Measurements from ENCODE around the gene IFIT1B.
"Not testable (repeated sequence)": the region's sequence is repeated elsewhere in the genome, so short reads cannot be mapped to it uniquely, and the experiment has no call there.

IFIT1B gene

DNA sequence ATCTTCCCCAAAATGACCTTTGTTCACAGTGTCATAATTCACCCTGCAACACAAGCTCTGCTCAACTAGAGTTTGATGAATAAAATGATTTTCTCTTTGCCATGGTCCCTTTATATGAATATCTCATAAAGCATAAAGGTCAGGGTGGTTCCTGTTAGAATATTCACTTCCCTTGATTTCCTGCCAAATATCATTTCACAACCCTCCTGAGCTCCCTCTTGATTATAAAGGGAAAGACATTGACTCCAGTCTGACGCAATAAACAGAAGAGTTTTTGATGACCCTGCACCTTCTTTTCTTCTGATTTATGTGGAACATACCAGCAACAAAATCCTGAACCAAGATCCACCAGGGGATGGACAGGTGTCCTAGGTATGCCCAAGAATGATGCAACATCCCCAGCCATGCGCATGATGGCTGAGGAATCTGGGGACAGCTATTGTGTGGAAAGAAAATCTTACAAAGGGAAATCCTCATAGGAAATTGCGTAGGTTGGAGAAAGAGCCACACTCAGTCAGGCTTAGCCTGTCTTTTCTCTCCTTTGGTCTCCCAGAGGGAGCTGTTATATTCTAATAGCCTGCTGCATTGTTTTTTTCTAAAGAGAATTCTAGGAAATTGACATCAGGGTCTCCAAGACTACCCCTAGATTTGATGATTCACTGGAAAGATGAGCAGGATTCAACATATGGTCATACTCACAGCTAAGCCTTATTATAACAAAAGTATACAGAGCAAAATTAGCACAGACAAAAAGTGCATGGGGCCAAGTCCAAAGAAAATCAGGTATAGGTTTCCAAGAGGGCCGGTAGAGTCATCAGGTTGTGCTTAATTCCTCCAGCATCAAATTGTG, 31.2 kb upstream of the IFIT1B start:
- H3K18ac ChIP-seq (ENCODE audit: low read length), result peak overlapping the region; percentile 61
- peak overlapping the region; percentile 27 for H2BK15ac ChIP-seq (replicated peaks; ENCODE audit: low read depth)
- H3K79me1 ChIP-seq (ENCODE audit: low read length), result no peaks in the 10 kb centered on the region
- no peaks in the 10 kb centered on the region for H3K27me3 ChIP-seq (ENCODE audit: insufficient read depth, low read length, poor library complexity)
- H2BK5ac ChIP-seq (ENCODE audit: low read length), result peak overlapping the region; percentile 79
- H4K8ac ChIP-seq (ENCODE audit: low read depth, low read length), result no peak overlapping the region
- no peaks in the 10 kb centered on the region for H3K36me3 ChIP-seq (ENCODE audit: control insufficient read depth, insufficient read depth, low read length)
- H3K23ac ChIP-seq (ENCODE audit: low read length), result no peak overlapping the region
- peaks cover 18% of the 10 kb centered on the region for H3K4me1 ChIP-seq (ENCODE audit: control insufficient read depth, low read depth, low read length)
- no peak overlapping the region for H4K5ac ChIP-seq (ENCODE audit: low read length)
- H3K4me3 ChIP-seq (ENCODE audit: low read length), result no peak overlapping the region
- H2BK120ac ChIP-seq (ENCODE audit: low read depth, low read length), result peak overlapping the region; percentile 74
- peak overlapping the region; percentile 55 for H3K4ac ChIP-seq (ENCODE audit: low read depth, low read length)
- no CpG with 5 or more reads among the region's 4 CpGs for WGBS (ENCODE audit: extremely low coverage, insufficient coverage, low lambda C conversion rate)
- no peak overlapping the region for H3K9ac ChIP-seq (ENCODE audit: low read length)
- peak overlapping the region; percentile 89 for H2AK5ac ChIP-seq (ENCODE audit: low read length)
- no peaks in the 10 kb centered on the region for H3K79me2 ChIP-seq (ENCODE audit: control insufficient read depth, insufficient read depth, low read length)
- H3K4me2 ChIP-seq (ENCODE audit: low read length), result no peak overlapping the region
- DNase-seq, result peak; percentile 71
- H3K56ac ChIP-seq (ENCODE audit: low read length), result peak overlapping the region; percentile 50
- peak overlapping the region; percentile 33 for H3K27ac ChIP-seq (ENCODE audit: low read depth, low read length)

DNA sequence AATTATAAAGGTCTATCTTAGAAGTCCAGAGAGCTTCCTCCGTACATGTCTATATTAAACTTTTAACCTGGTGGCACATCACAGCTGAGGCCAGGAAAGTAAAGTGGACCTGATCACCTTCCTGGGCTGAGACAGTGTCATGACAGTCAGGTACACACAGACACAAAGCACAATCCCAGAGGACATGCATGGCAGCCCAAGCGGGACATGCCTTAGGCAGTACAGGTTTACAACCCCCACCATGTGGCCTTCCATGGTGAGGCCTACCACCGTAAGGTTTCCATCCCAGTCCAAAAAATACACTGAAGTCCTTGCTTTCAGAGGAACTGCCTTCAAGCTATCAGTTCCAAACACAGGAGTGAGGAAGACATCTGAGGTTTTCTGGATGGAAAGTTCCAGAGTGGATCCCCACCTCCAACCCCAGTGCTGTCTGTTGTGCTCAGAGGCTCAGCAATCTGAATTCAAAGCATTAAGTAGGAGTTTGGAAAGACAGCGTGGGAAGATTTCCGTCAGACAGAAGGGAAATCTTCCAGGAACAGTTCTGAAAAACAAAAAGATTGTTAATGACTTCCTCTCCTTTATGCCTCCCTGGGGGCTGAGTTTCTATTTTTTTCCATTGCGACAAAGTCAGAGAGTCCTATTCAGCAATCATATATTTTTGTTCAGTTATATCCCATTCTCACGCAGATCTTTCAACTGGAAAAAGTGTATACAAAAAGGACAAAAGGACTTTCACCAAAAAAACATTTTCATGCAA, 30.0 kb upstream of the IFIT1B start:
- H3K27me3 ChIP-seq (ENCODE audit: insufficient read depth, low read length, poor library complexity), result no peaks in the 10 kb centered on the region
- no peaks in the 10 kb centered on the region for H3K36me3 ChIP-seq (ENCODE audit: control insufficient read depth, insufficient read depth, low read length)
- no peak overlapping the region for H4K5ac ChIP-seq (ENCODE audit: low read length)
- no CpG with 5 or more reads among the region's 7 CpGs for WGBS (ENCODE audit: extremely low coverage, insufficient coverage, low lambda C conversion rate)
- no peak overlapping the region for H3K4me3 ChIP-seq (ENCODE audit: low read length)
- no peak overlapping the region for H3K4me2 ChIP-seq (ENCODE audit: low read length)
- H2BK5ac ChIP-seq (ENCODE audit: low read length), result peak overlapping the region; percentile 88
- H3K9ac ChIP-seq (ENCODE audit: low read length), result no peak overlapping the region
- H2AK5ac ChIP-seq (ENCODE audit: low read length), result peak overlapping the region; percentile 47
- H3K4ac ChIP-seq (ENCODE audit: low read depth, low read length), result peak overlapping the region; percentile 92
- H4K8ac ChIP-seq (ENCODE audit: low read depth, low read length), result no peak overlapping the region
- H3K56ac ChIP-seq (ENCODE audit: low read length), result peak overlapping the region; percentile 72
- H3K4me1 ChIP-seq (ENCODE audit: control insufficient read depth, low read depth, low read length), result peaks cover 18% of the 10 kb centered on the region
- DNase-seq, result no peak
- peak overlapping the region; percentile 52 for H3K27ac ChIP-seq (ENCODE audit: low read depth, low read length)
- H3K79me1 ChIP-seq (ENCODE audit: low read length), result no peaks in the 10 kb centered on the region
- H2BK120ac ChIP-seq (ENCODE audit: low read depth, low read length), result peak overlapping the region; percentile 65
- H3K79me2 ChIP-seq (ENCODE audit: control insufficient read depth, insufficient read depth, low read length), result no peaks in the 10 kb centered on the region
- peak overlapping the region; percentile 23 for H2BK15ac ChIP-seq (replicated peaks; ENCODE audit: low read depth)
- H3K18ac ChIP-seq (ENCODE audit: low read length), result peak overlapping the region; percentile 93
- no peak overlapping the region for H3K23ac ChIP-seq (ENCODE audit: low read length)

DNA sequence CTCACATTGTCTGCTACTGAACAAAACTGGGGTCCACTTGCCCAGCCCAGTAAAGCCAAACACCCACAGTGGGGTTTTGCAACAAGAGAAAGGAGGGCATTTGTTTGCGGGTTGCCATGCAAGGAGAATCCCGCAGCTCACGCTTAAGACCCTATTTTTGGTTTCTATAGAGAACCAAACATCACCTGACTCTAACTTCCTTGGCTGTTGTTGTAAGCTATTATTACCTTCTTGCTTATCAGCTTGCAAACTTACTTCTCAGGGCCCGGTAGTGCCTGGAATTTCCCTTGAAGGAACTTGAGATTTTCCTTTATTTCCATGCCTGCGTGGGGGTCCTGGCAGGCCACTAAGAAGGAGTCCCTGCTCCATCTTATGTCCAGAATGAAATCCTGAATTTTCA, 29.4 kb upstream of the IFIT1B start:
- Histone ChIP-seq H3K4me2 (ENCODE audit: low read length) (no peak overlapping the region), H2AK5ac (ENCODE audit: low read length) (no peak overlapping the region), H2BK5ac (ENCODE audit: low read length) (no peak overlapping the region), H3K9ac (ENCODE audit: low read length) (no peak overlapping the region), H4K5ac (ENCODE audit: low read length) (no peak overlapping the region), H3K27me3 (ENCODE audit: insufficient read depth, low read length, poor library complexity) (no peaks in the 10 kb centered on the region), H3K27ac (ENCODE audit: low read depth, low read length) (peak overlapping the region; percentile 52), H3K18ac (ENCODE audit: low read length) (peak overlapping the region; percentile 93), H4K8ac (ENCODE audit: low read depth, low read length) (no peak overlapping the region), H3K4me1 (ENCODE audit: control insufficient read depth, low read depth, low read length) (peaks cover 18% of the 10 kb centered on the region), H3K56ac (ENCODE audit: low read length) (peak overlapping the region; percentile 46), H3K4me3 (ENCODE audit: low read length) (no peak overlapping the region), H3K79me2 (ENCODE audit: control insufficient read depth, insufficient read depth, low read length) (no peaks in the 10 kb centered on the region), H3K23ac (ENCODE audit: low read length) (no peak overlapping the region), H2BK120ac (ENCODE audit: low read depth, low read length) (no peak overlapping the region), H3K79me1 (ENCODE audit: low read length) (no peaks in the 10 kb centered on the region), H3K4ac (ENCODE audit: low read depth, low read length) (peak overlapping the region; percentile 89), H3K36me3 (ENCODE audit: control insufficient read depth, insufficient read depth, low read length) (no peaks in the 10 kb centered on the region), H2BK15ac (replicated peaks; ENCODE audit: low read depth) (no peak overlapping the region)
- no CpG with 5 or more reads among the region's 5 CpGs for WGBS (ENCODE audit: extremely low coverage, insufficient coverage, low lambda C conversion rate)
- DNase-seq, result peak; percentile 61

DNA sequence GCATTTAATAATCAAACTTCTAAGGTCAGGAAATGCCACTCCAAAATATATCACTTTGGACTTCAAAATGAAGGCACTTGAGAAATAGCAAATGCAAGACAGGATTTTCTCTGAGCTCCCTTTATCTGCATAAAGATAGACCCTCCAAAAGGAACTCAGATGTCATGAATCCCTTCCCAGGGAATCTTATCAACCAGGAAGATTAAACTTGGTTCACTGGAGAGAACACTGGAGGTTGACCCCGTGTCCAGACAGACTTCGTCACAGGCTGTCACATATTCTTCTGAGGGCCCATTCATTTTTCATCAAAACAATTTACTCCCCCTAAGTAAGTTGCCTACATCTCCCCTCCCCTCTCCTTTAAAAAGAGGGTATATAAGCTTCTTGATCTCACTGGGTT, 28.9 kb upstream of the IFIT1B start:
- H3K4ac ChIP-seq (ENCODE audit: low read depth, low read length), result no peak overlapping the region
- H3K4me2 ChIP-seq (ENCODE audit: low read length), result no peak overlapping the region
- no peak overlapping the region for H4K8ac ChIP-seq (ENCODE audit: low read depth, low read length)
- WGBS (ENCODE audit: extremely low coverage, insufficient coverage, low lambda C conversion rate), result no CpG with 5 or more reads among the region's 2 CpGs
- H2BK120ac ChIP-seq (ENCODE audit: low read depth, low read length), result no peak overlapping the region
- no peak overlapping the region for H3K23ac ChIP-seq (ENCODE audit: low read length)
- no peak overlapping the region for H3K56ac ChIP-seq (ENCODE audit: low read length)
- no peak overlapping the region for H2BK5ac ChIP-seq (ENCODE audit: low read length)
- no peak overlapping the region for H3K9ac ChIP-seq (ENCODE audit: low read length)
- no peak overlapping the region for H3K27ac ChIP-seq (ENCODE audit: low read depth, low read length)
- no peak overlapping the region for H3K4me3 ChIP-seq (ENCODE audit: low read length)
- H2AK5ac ChIP-seq (ENCODE audit: low read length), result no peak overlapping the region
- H3K18ac ChIP-seq (ENCODE audit: low read length), result peak overlapping the region; percentile 53
- H3K36me3 ChIP-seq (ENCODE audit: control insufficient read depth, insufficient read depth, low read length), result no peaks in the 10 kb centered on the region
- peaks cover 18% of the 10 kb centered on the region for H3K4me1 ChIP-seq (ENCODE audit: control insufficient read depth, low read depth, low read length)
- no peak overlapping the region for H2BK15ac ChIP-seq (replicated peaks; ENCODE audit: low read depth)
- H3K27me3 ChIP-seq (ENCODE audit: insufficient read depth, low read length, poor library complexity), result no peaks in the 10 kb centered on the region
- H3K79me2 ChIP-seq (ENCODE audit: control insufficient read depth, insufficient read depth, low read length), result no peaks in the 10 kb centered on the region
- no peaks in the 10 kb centered on the region for H3K79me1 ChIP-seq (ENCODE audit: low read length)
- DNase-seq, result no peak
- no peak overlapping the region for H4K5ac ChIP-seq (ENCODE audit: low read length)

DNA sequence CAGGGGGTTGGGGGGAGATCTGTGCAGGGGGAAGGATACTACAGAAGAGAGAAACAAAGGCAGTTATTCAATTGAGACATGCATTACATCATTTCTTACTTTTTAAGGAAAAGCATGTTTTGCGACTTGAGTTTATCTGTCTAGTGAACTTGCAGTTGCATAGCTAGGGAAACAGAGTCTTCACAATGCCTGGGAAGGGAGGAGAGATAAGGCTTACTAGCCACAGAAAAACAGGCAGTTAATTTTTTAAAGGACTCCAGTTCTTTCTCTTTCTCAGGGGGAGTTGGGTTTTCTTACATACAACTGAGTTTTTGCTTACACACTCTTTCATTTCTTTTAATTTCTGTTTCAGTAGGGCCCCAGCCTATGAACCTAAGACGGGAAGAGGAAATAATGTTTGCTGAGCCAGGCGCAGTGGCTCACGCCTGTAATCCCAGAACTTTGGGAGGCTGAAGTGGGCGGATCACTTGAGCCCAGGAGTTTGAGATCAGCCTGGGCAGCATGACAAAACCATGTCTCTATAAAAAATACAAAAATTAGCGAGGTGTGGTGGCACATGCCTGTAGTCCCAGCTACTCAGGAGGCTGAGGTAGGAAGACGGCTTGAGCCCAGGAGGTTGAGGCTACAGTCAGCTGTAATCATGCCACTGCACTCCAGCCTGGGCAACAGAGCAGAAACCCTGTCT, 27.1 kb upstream of the IFIT1B start:
- H2BK120ac ChIP-seq (ENCODE audit: low read depth, low read length); H3K79me1 ChIP-seq (ENCODE audit: low read length); H3K79me2 ChIP-seq (ENCODE audit: control insufficient read depth, insufficient read depth, low read length); H3K4me3 ChIP-seq (ENCODE audit: low read length); H3K27ac ChIP-seq (ENCODE audit: low read depth, low read length); DNase-seq; H4K5ac ChIP-seq (ENCODE audit: low read length); H2AK5ac ChIP-seq (ENCODE audit: low read length); H4K8ac ChIP-seq (ENCODE audit: low read depth, low read length); H3K36me3 ChIP-seq (ENCODE audit: control insufficient read depth, insufficient read depth, low read length); H3K23ac ChIP-seq (ENCODE audit: low read length); H3K9ac ChIP-seq (ENCODE audit: low read length); H3K27me3 ChIP-seq (ENCODE audit: insufficient read depth, low read length, poor library complexity); H2BK5ac ChIP-seq (ENCODE audit: low read length); H3K4me2 ChIP-seq (ENCODE audit: low read length): not testable (repeated sequence)
- Histone ChIP-seq H3K56ac (ENCODE audit: low read length) (peak overlapping the region; percentile 29), H3K4ac (ENCODE audit: low read depth, low read length) (peak overlapping the region; percentile 70), H3K4me1 (ENCODE audit: control insufficient read depth, low read depth, low read length) (peaks cover 18% of the 10 kb centered on the region), H3K18ac (ENCODE audit: low read length) (peak overlapping the region; percentile 73), H2BK15ac (replicated peaks; ENCODE audit: low read depth) (peak overlapping the region; percentile 89)
- no CpG with 5 or more reads among the region's 7 CpGs for WGBS (ENCODE audit: extremely low coverage, insufficient coverage, low lambda C conversion rate)

Measured in mesendoderm (in vitro differentiated cells).